Heart left ventricle (tissue), 13 donors: ENCODE results near the gene TMEM138.

Source experiments
- POLR2A ChIP-seq, 2 donors: fragments of 450-650 bp; IDR thresholded peaks; one replicate each; pipeline ENCODE4 v1.6.1; 2017; ENCODE audit warnings: antibody characterized with exemption in 2 of 2, mild to moderate bottlenecking in 2 of 2, moderate library complexity in 2 of 2
- TF ChIP-seq, protein P1 (sequence below), 12 donors: fragments of 200-600 bp; sonication (generic) in 4 of 12; IDR thresholded peaks; one replicate each; pipeline versions ENCODE4 v1.5.0 to v1.8.0; 2018 to 2022; ENCODE audit warnings: antibody characterized with exemption in 12 of 12, mild to moderate bottlenecking in 5 of 12
- donor health status: ischemic (EF 13 %, LVEDD 7.1; RV severe dilation, severe dysfunction).
- donor health status: DM: no; HTN: yes; CAD: no.
- donor health status: DM: no; HTN: no; CAD: no.
- donor health status: ischemic (EF 25% LVEDD 6.9; RV normal size, moderate dysfunction).
- donor health status: ischemic (EF 25% LVEDD 5.7; RV mildly dilated, moderate dysfunction).
- donor health status: ischemic (EF 35%, LVEDD 5.7; RV mildly dilated, moderate dysfunction).
- donor health status: nonischemic (EF 11% LVEDD 7.7; RV severe dilation, severe dysfunction).
- donor health status: DM: yes; HTN: yes; CAD: no.
- donor health status: PGD.
- donor health status: ischemic (EF 29% LVEDD 5.4; RV normal size, mild dysfunction).
- donor health status: nonischemic (EF 23%, LVEDD 6.1; RV moderate dilation, normal function).

DNA sequence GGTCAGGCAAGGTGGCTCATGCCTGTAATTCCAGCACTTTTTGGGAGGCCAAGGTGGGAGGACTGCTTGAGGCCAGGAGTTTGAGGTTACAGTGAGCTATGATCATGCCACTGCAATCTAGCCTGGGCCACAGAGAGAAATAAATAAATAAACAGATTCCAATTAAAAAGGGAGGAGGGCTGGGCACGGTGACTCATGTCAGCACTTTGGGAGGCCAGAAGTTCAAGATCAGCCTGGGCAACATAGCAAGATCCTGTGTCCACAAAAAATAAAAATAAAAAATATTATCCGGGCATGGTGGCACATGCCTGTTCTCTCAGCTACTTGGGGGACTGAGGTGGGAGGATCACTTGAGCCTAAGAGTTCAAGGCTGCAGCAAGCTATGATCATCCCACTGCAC lies 8.0 kb upstream of the TMEM138 start:
- TF ChIP-seq, protein P1, sequence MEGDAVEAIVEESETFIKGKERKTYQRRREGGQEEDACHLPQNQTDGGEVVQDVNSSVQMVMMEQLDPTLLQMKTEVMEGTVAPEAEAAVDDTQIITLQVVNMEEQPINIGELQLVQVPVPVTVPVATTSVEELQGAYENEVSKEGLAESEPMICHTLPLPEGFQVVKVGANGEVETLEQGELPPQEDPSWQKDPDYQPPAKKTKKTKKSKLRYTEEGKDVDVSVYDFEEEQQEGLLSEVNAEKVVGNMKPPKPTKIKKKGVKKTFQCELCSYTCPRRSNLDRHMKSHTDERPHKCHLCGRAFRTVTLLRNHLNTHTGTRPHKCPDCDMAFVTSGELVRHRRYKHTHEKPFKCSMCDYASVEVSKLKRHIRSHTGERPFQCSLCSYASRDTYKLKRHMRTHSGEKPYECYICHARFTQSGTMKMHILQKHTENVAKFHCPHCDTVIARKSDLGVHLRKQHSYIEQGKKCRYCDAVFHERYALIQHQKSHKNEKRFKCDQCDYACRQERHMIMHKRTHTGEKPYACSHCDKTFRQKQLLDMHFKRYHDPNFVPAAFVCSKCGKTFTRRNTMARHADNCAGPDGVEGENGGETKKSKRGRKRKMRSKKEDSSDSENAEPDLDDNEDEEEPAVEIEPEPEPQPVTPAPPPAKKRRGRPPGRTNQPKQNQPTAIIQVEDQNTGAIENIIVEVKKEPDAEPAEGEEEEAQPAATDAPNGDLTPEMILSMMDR (IDR thresholded peaks at IDR 0.05) = no peak
- no peak for TF ChIP-seq POLR2A (IDR thresholded peaks at IDR 0.05)
